HFF-Myc (cell line): ENCODE results near the gene C10orf71.

Experiments used
- DNase-seq: peaks from one replicate; pipeline ENCODE4 v3.0.0-alpha.2; 2011; ENCODE audit warnings: low read depth; ENCODE audit errors: extremely low read depth
- H3K4me3 ChIP-seq: replicated peaks from 2 replicates; pipeline ENCODE4 v1.5.1; 2011; ENCODE audit warnings: low read depth, mild to moderate bottlenecking, control low read depth, low read length
- CTCF ChIP-seq: IDR thresholded peaks from 2 replicates; pipeline ENCODE4 v1.5.1; 2012; ENCODE audit warnings: mild to moderate bottlenecking, low read depth, low read length, control low read depth; ENCODE audit errors: missing control alignments

C10orf71 gene

GRCh38 chr10:49364747-49365146, 65.8 kb downstream of the C10orf71 start:
- TF ChIP-seq CTCF, result no peak
- H3K4me3 ChIP-seq, result no peak overlapping the region
- no peak for DNase-seq

- no peak overlapping the region for H3K4me3 ChIP-seq
- TF ChIP-seq CTCF, result no peak
Observed at GRCh38 chr10:49365275-49365674, 66.3 kb downstream of the C10orf71 start.

GRCh38 chr10:49365675-49366415, 66.9 kb downstream of the C10orf71 start:
- no peak for DNase-seq
- no peak for TF ChIP-seq CTCF
- no peak overlapping the region for H3K4me3 ChIP-seq

More at GRCh38 chr10:49365275-49365674, 66.3 kb downstream of the C10orf71 start:
- no peak for DNase-seq

- DNase-seq, result no peak
- TF ChIP-seq CTCF, result no peak
Observed at GRCh38 chr10:49366460-49366859, 67.5 kb downstream of the C10orf71 start.

GRCh38 chr10:49367600-49367999, 68.6 kb downstream of the C10orf71 start:
- TF ChIP-seq CTCF, result no peak
- DNase-seq, result no peak
- no peak overlapping the region for H3K4me3 ChIP-seq

More at GRCh38 chr10:49366460-49366859, 67.5 kb downstream of the C10orf71 start:
- H3K4me3 ChIP-seq, result no peak overlapping the region

- H3K4me3 ChIP-seq, result no peak overlapping the region
- TF ChIP-seq CTCF, result no peak
- DNase-seq, result no peak
Observed at GRCh38 chr10:49368256-49368655, 69.3 kb downstream of the C10orf71 start.
